Keratinocyte (primary cell): ENCODE measurements around the gene BEAN1. TPM values are rescaled to one million over a fixed set of nuclear protein-coding genes. Genes with fewer than 3 reads are reported as not detected.

Experiments
- DNase-seq: peaks from one replicate; pipeline ENCODE4 v3.0.0-alpha.2; 2011; ENCODE audit warnings: low read depth, missing footprints, low spot score
- FAIRE-seq: peaks from 2 replicates; lab custom pipeline; 2011; peaks lifted over from hg19 to GRCh38; lab: Jason Lieb, UNC
- H2AFZ ChIP-seq: 2 replicates; pipeline ENCODE4 v1.6.0; 2012; ENCODE audit warnings: low read length, control low read depth, inconsistent platforms; ENCODE audit not compliant: control insufficient read depth
- H3K27ac ChIP-seq: 2 replicates; pipeline ENCODE4 v1.5.1; 2011; ENCODE audit warnings: low read length; ENCODE audit not compliant: control insufficient read depth, insufficient read depth
- H3K27me3 ChIP-seq: 3 replicates; pipeline ENCODE4 v1.6.0; 2011; ENCODE audit warnings: low read length; ENCODE audit not compliant: control insufficient read depth, insufficient read depth; ENCODE audit errors: extremely low read depth
- H3K36me3 ChIP-seq, 2 experiments: 2 replicates in 1 of 2; 3 replicates in 1 of 2; pipeline ENCODE4 v1.5.1; 2011; ENCODE audit warnings: low read length in 2 of 2, mild to moderate bottlenecking in 1 of 2; ENCODE audit not compliant: control insufficient read depth in 2 of 2, insufficient read depth in 2 of 2; ENCODE audit errors: extremely low read depth in 1 of 2
- H3K4me1 ChIP-seq: 3 replicates; pipeline ENCODE4 v1.5.1; 2011; ENCODE audit warnings: low read length; ENCODE audit not compliant: control insufficient read depth, insufficient read depth; ENCODE audit errors: extremely low read depth
- H3K4me2 ChIP-seq: 3 replicates; pipeline ENCODE4 v1.6.0; 2011; ENCODE audit warnings: low read depth, low read length; ENCODE audit not compliant: control insufficient read depth, insufficient read depth; ENCODE audit errors: extremely low read depth
- H3K4me3 ChIP-seq, 3 experiments: fragments of 200-600 bp in 1 of 3; sonication (generic) in 1 of 3; 2 replicates in 2 of 3; 3 replicates in 1 of 3; pipeline ENCODE4 v1.5.1; 2011 to 2016; ENCODE audit warnings: low read length in 3 of 3, mild to moderate bottlenecking in 3 of 3, control low read depth in 2 of 3, inconsistent platforms in 1 of 3, low read depth in 1 of 3, mixed read lengths in 1 of 3, mixed run types in 1 of 3, moderate library complexity in 1 of 3; ENCODE audit not compliant: control insufficient read depth in 2 of 3, insufficient read depth in 2 of 3; ENCODE audit errors: extremely low read depth in 1 of 3
- H3K79me2 ChIP-seq: 2 replicates; pipeline ENCODE4 v1.6.0; 2012; ENCODE audit warnings: low read length; ENCODE audit not compliant: control insufficient read depth, insufficient read depth
- H3K9ac ChIP-seq: 3 replicates; pipeline ENCODE4 v1.6.0; 2011; ENCODE audit warnings: low read length; ENCODE audit not compliant: control insufficient read depth, insufficient read depth; ENCODE audit errors: extremely low read depth
- H3K9me1 ChIP-seq: 3 replicates; pipeline ENCODE4 v1.6.0; 2011; ENCODE audit warnings: low read length; ENCODE audit not compliant: control insufficient read depth, insufficient read depth; ENCODE audit errors: extremely low read depth
- H3K9me3 ChIP-seq: 2 replicates; pipeline ENCODE4 v1.5.1; 2012; ENCODE audit warnings: low read depth, low read length; ENCODE audit not compliant: control insufficient read depth
- H4K20me1 ChIP-seq: 3 replicates; pipeline ENCODE4 v1.6.0; 2011; ENCODE audit warnings: low read length; ENCODE audit not compliant: control insufficient read depth, insufficient read depth; ENCODE audit errors: extremely low read depth
- EZH2 ChIP-seq: IDR thresholded peaks from one replicate; pipeline ENCODE4 v1.6.1; 2012; ENCODE audit warnings: inconsistent platforms, mild to moderate bottlenecking, low read length, moderate library complexity
- dilution Hi-C: fragments of 300-500 bp; cut with MboI; formaldehyde crosslinking; loops from one replicate; pipeline ENCODE4 v1.7.0; 2020; ENCODE audit warnings: low sequenced_read_pairs; ENCODE audit not compliant: extremely low pct_ligation_motif_present
- polyA plus RNA-seq, 5 experiments: library from polyadenylated mRNA; depleted of rRNA in 3 of 5; stranded (reverse) in 3 of 5; stranded (forward) in 1 of 5; unstranded in 1 of 5; fragments of >200 nt; gene quantifications; 1 replicate in 1 of 5; 2 replicates in 3 of 5; 3 replicates in 1 of 5; pipeline versions ENCODE4 v1.2.1 to v1.2.3, GENCODE V29; 2011 to 2012; ENCODE audit warnings: missing spikeins in 2 of 5, low read depth in 1 of 5, low replicate concordance in 1 of 5
- TF ChIP-seq, protein P1 (sequence below), 3 experiments: IDR thresholded peaks in 1 of 3; conservative IDR thresholded peaks in 1 of 3; optimal IDR thresholded peaks in 1 of 3; 2 replicates in 2 of 3; 3 replicates in 1 of 3; pipeline versions ENCODE3 to v1.5.1; 2011; ENCODE audit warnings: low read length in 3 of 3, mild to moderate bottlenecking in 3 of 3, moderate library complexity in 2 of 3, control low read depth in 1 of 3, inconsistent platforms in 1 of 3; ENCODE audit not compliant: insufficient read depth in 2 of 3; ENCODE audit errors: extremely low read depth in 1 of 3

BEAN1 gene
- polyA plus RNA-seq, 1 donor (not counting 4 experiments of a cell fraction or from before 2014, with no cell fraction given): 0.24 TPM

- DNase-seq: no peak
- H3K36me3 ChIP-seq: peaks cover 15 to 22% of the 10 kb centered on the region in 2 experiments
- no peaks in the 10 kb centered on the region for H3K27me3 ChIP-seq
- TF ChIP-seq EZH2: no peak
- TF ChIP-seq, protein P1, sequence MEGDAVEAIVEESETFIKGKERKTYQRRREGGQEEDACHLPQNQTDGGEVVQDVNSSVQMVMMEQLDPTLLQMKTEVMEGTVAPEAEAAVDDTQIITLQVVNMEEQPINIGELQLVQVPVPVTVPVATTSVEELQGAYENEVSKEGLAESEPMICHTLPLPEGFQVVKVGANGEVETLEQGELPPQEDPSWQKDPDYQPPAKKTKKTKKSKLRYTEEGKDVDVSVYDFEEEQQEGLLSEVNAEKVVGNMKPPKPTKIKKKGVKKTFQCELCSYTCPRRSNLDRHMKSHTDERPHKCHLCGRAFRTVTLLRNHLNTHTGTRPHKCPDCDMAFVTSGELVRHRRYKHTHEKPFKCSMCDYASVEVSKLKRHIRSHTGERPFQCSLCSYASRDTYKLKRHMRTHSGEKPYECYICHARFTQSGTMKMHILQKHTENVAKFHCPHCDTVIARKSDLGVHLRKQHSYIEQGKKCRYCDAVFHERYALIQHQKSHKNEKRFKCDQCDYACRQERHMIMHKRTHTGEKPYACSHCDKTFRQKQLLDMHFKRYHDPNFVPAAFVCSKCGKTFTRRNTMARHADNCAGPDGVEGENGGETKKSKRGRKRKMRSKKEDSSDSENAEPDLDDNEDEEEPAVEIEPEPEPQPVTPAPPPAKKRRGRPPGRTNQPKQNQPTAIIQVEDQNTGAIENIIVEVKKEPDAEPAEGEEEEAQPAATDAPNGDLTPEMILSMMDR (optimal IDR thresholded peaks at IDR 0.05 in 1 of 3, IDR thresholded peaks at IDR 0.05 in 1 of 3, conservative IDR thresholded peaks at IDR 0.05 in 1 of 3; ENCODE audit: extremely low read depth in 1 of 3, insufficient read depth in 2 of 3, low read length in 3 of 3): no peak
- no peak overlapping the region for H2AFZ ChIP-seq
- no peak for FAIRE-seq
- no peak overlapping the region for H3K4me2 ChIP-seq
- H3K9ac ChIP-seq: no peak overlapping the region
- dilution Hi-C loops: no loop called here
- H3K27ac ChIP-seq: no peak overlapping the region
- no peaks in the 10 kb centered on the region for H3K9me1 ChIP-seq
- H3K79me2 ChIP-seq: no peaks in the 10 kb centered on the region
- H4K20me1 ChIP-seq: no peaks in the 10 kb centered on the region
- no peaks in the 10 kb centered on the region for H3K9me3 ChIP-seq
- no peak overlapping the region for H3K4me3 ChIP-seq
- peaks cover 3% of the 10 kb centered on the region for H3K4me1 ChIP-seq
These were observed 101.2 kb downstream of the BEAN1 start for GRCh38 chr16:66528294-66528693.

- peaks cover 20 to 22% of the 10 kb centered on the region in 2 experiments for H3K36me3 ChIP-seq
- dilution Hi-C loops: no loop called here
- no peaks in the 10 kb centered on the region for H4K20me1 ChIP-seq
- no peaks in the 10 kb centered on the region for H3K9me3 ChIP-seq
- no peak overlapping the region for H3K4me3 ChIP-seq
- H2AFZ ChIP-seq: no peak overlapping the region
- H3K9me1 ChIP-seq: no peaks in the 10 kb centered on the region
- H3K27me3 ChIP-seq: no peaks in the 10 kb centered on the region
- H3K79me2 ChIP-seq: no peaks in the 10 kb centered on the region
- H3K27ac ChIP-seq: no peak overlapping the region
- H3K9ac ChIP-seq: no peak overlapping the region
- DNase-seq (no peak), FAIRE-seq (no peak)
- no peak for TF ChIP-seq EZH2
- TF ChIP-seq, protein P1 (optimal IDR thresholded peaks at IDR 0.05 in 1 of 3, IDR thresholded peaks at IDR 0.05 in 1 of 3, conservative IDR thresholded peaks at IDR 0.05 in 1 of 3; ENCODE audit: extremely low read depth in 1 of 3, insufficient read depth in 2 of 3, low read length in 3 of 3): no peak
- H3K4me2 ChIP-seq: no peak overlapping the region
- H3K4me1 ChIP-seq: peaks cover 3% of the 10 kb centered on the region
These were observed 102.4 kb downstream of the BEAN1 start for GRCh38 chr16:66529475-66529874.

Other genes with a start within 250 kb of the BEAN1 start
- gene CDH5, start 60.6 kb upstream of the BEAN1 start, polyA plus RNA-seq: 0.02 to 0.05 TPM in 2 of 3 replicates, not detected in the other
- 19.7 to 26.3 TPM (median 22.4 TPM) in 3 replicates for gene TK2, start 122.8 kb downstream of the BEAN1 start, polyA plus RNA-seq
- gene CKLF, start 125.3 kb downstream of the BEAN1 start, polyA plus RNA-seq: 34.7 to 40.3 TPM (median 38.0 TPM) in 3 replicates
- gene CMTM1, start 139.1 kb downstream of the BEAN1 start, polyA plus RNA-seq: 0.23 to 0.85 TPM (median 0.24 TPM) in 3 replicates
- gene CMTM2, start 152.2 kb downstream of the BEAN1 start, polyA plus RNA-seq: not detected in 3 replicates
- 13.1 to 24.3 TPM (median 15.7 TPM) in 3 replicates for gene CMTM3, start 177.4 kb downstream of the BEAN1 start, polyA plus RNA-seq